AG10803 (cell line): ENCODE results near the gene MYH7B.

Experiments used
- DNase-seq: peaks from one replicate; pipeline ENCODE4 v3.0.0; 2010; ENCODE audit warnings: low read depth
- H3K4me3 ChIP-seq: 2 replicates; pipeline ENCODE4 v1.5.1; 2011; ENCODE audit warnings: mild to moderate bottlenecking, low read length, control low read depth
- TF ChIP-seq, protein P1 (sequence below): conservative IDR thresholded peaks from 2 replicates; pipeline ENCODE4 v1.5.1; 2011; ENCODE audit warnings: mild to moderate bottlenecking, low read length, control low read depth, inconsistent platforms

Gene MYH7B

DNA sequence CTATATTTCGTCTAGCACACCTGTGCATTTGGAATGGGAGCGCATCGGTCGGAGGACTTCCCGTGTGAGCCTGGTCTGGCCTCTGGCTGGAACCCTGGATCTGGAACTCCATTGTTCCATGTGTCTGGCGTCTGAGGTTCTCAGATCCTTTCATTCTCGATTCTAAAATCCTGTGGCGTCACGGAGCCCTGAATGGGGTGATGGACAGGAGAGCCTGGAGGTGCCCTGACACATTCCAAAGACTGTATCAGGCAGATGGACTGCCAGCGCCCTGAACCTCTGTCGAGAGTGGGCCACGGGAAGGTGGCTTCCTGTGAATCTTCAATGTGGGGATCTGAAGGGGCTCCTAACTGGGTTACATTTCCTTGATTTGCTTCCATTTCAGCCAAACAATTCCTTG is 20.6 kb downstream of the MYH7B start:
- TF ChIP-seq, protein P1, sequence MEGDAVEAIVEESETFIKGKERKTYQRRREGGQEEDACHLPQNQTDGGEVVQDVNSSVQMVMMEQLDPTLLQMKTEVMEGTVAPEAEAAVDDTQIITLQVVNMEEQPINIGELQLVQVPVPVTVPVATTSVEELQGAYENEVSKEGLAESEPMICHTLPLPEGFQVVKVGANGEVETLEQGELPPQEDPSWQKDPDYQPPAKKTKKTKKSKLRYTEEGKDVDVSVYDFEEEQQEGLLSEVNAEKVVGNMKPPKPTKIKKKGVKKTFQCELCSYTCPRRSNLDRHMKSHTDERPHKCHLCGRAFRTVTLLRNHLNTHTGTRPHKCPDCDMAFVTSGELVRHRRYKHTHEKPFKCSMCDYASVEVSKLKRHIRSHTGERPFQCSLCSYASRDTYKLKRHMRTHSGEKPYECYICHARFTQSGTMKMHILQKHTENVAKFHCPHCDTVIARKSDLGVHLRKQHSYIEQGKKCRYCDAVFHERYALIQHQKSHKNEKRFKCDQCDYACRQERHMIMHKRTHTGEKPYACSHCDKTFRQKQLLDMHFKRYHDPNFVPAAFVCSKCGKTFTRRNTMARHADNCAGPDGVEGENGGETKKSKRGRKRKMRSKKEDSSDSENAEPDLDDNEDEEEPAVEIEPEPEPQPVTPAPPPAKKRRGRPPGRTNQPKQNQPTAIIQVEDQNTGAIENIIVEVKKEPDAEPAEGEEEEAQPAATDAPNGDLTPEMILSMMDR = no peak
- H3K4me3 ChIP-seq = no peak overlapping the region
- DNase-seq = no peak

DNA sequence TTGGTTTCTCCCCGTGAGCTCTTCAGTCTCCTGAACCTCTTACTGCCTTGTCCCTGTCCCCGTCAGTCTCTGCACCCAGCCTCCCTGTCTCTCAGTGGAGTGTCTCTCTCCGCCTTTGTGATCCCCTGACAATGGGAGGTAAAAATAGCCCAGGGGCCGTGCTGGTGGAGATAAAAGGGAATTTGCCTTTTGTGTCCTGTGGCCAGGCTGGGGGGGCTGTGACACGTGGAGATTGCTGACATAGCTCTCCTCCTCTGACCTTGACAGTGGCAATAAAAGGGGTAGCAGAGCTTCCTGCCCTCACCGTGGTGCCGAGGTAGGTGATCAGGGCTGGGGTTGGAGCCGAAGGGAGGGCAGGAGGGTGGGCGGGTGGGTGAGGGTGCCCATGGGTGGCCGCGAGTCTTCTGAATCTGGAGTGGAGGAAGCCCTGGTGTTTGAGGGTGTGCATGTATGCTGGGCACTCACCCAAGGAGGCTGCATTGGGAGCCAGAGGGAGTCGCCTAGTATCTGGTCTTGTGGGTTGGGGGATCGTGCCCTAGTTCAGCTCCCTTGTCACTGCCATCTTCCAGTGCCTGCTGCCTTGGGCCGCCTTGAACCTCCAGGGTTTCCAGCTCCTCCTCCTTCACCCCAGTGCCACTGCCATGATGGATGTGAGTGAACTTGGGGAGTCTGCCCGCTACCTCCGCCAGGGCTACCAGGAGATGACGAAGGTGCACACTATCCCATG is 21.9 kb downstream of the MYH7B start:
- DNase-seq = no peak
- TF ChIP-seq, protein P1 = no peak
- H3K4me3 ChIP-seq = no peak overlapping the region

DNA sequence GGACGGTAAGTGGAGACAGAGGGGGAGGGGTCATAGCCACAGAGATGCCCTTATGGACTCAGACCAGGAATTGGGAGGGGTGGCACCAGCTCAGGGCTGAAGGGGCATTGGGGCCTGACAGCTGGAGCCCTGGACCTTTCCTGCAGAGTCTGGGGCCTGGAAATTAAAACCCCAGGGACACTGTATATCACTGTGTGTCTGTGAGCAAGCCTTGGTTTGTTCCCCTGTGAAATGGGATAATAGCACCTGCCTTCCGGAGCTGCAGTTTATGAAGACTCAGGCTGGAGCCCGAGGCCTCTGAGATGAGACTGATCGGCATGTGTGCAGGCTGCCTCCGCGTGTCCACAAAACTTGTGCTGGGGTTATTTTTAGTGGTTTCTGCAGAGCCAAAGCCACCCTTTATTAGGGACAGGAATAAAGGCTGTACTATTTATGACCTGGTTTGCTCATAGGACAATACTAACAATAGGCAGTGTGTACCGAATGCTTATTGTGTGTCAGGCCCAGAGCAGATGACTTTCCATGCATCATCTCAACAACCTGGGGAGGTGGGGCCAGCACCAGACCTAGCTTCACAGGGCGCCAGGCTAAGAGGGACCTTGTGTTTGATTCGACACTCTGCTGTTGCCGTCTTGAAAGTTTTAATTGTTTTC is 22.6 kb downstream of the MYH7B start:
- no peak overlapping the region for H3K4me3 ChIP-seq
- DNase-seq = no peak
- TF ChIP-seq, protein P1 = no peak

DNA sequence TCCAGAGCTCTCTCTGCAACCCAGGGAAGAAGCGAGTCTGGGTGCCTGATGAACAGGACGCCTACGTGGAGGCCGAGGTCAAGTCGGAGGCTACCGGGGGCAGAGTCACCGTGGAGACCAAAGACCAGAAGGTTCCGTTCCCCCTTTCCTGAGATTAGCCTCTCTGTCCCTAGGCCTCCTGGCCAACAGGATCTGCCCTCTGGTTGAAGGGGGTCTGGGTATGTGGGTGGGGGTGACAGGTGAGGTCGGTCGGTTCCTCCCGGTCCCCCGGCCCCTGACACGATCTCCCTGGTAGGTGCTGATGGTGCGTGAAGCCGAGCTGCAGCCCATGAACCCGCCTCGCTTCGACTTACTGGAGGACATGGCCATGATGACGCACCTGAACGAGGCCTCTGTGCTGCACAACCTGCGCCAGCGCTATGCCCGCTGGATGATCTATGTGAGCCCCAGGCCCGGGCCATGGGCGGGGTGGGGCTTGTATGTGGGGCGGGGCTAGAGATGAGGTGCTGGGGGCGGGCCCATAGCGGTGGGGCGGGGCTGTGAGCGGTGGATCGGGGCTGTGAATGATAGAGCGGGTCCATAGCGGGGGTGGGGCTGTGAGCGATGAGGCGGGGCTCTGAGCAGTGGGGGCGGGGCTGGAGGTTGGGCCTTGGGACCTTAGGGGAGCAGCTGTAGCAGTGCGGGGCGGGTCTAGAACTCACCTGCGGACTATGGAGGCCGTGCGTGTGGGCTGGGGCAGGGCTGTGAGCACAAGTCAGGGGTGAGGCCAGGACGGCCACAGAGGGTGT is 23.9 kb downstream of the MYH7B start:
- DNase-seq = no peak

DNA sequence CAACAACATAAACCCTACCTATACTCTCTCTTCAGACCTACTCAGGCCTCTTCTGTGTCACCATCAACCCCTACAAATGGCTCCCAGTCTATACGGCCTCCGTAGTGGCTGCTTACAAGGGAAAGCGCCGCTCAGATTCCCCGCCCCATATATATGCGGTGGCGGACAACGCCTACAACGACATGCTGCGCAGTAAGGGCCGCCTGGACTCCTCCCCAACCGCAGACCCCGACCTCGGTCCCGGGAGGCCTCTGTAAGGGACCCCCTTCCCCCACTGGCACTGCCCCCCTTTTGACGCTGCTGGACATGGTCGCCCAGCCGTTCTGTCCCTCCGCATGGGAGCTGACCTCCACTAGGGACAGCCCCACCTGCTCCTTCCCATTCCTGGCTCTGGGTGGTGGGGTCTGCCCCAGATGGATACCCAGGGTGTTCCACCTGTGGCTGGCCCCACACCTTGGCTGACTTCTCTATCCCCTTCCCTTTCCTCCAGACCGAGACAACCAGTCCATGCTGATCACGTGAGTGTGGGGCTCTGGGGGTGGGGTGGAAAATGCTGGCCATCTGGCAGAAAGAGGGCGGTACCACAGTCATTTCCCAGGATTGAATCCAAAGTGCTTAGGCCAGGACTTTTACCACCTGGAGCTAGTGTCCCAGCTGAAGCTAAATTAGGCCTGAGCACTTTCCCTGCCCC is 25.0 kb downstream of the MYH7B start:
- TF ChIP-seq, protein P1 = no peak
- DNase-seq = peak; percentile 14
- H3K4me3 ChIP-seq = no peak overlapping the region

More for the DNA sequence above, 23.9 kb downstream of the MYH7B start:
- no peak overlapping the region for H3K4me3 ChIP-seq
- TF ChIP-seq, protein P1 = no peak

DNA sequence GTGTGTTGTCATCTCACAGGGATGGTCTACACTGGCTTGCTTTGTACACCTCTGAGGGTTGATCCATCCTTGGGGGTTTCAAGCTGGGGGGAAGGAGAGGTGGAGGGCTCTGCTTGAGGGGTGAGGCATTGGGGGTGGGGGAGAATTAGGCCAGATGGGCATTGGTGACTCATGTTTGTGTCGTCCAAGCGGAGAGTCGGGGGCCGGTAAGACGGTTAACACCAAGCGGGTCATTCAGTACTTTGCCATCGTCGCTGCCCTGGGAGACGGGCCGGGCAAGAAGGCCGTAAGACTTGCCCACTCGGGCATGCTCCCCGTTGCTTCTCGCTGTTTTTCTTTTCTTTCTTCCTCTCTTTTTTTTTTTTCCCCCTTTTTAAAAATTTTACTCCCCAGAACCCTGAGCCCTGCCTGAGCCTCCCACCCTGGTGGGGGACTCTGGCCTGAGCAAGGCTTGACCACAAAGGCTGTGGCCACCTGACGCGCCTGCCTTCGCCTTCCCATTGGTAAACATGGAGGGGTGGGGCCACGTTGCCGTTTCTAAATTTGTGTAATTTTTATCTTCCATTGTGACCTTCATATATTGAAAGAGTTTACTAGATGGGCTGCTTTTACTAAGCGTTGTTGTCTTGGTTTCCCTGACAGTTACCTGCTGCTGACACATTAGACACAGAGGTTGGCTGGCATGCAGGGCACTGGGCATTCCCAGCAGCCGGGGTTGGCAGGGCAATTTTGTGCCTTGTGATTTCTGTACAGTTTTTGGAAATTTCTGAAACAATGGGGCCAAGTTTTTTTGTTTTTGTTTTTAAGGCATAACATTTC is 26.8 kb downstream of the MYH7B start:
- no peak overlapping the region for H3K4me3 ChIP-seq
- TF ChIP-seq, protein P1 = no peak
- no peak for DNase-seq
